HCT116 (cell line): ENCODE data around the gene OR12D2. TPM values are rescaled to one million over a fixed set of nuclear protein-coding genes. Genes with fewer than 3 reads are reported as not detected.
"Not testable (repeated sequence)": the region's sequence is repeated elsewhere in the genome, so short reads cannot be mapped to it uniquely, and the experiment has no call there.

Source experiments
- ATAC-seq: fragments of 200-7000 bp; cut with Tn5 transposase; 2 replicates; pipeline ENCODE4 v1.9.1; 2020; ENCODE audit warnings: mild to moderate bottlenecking, moderate library complexity
- Bru-seq: library from RNA; stranded (reverse); fragments of 400-500 nt; gene quantifications from one replicate; lab custom pipeline; 2021; lab: Mats Ljungman, UMichigan
- BruChase-seq, 2 experiments: library from RNA; stranded (reverse); fragments of 400-500 nt; gene quantifications; one replicate each; lab custom pipeline; 2021; lab: Mats Ljungman, UMichigan
- BruUV-seq: library from RNA; stranded (reverse); fragments of 400-500 nt; replicated peaks from 2 replicates; lab custom pipeline; 2021; lab: Mats Ljungman, UMichigan
- CTCF ChIA-PET: fragments of 300-600 bp; sonication (Branson Sonifier 250); formaldehyde crosslinking; loops from one replicate; lab custom pipeline; 2021; ENCODE audit warnings: antibody characterized with exemption; lab: Charles Lee
- POLR2A ChIA-PET: fragments of 300-600, 350-600 bp; sonication (Branson Sonifier 250); formaldehyde crosslinking; loops from one replicate; lab custom pipeline; 2021; ENCODE audit warnings: antibody characterized with exemption; lab: Charles Lee
- RAD21 ChIA-PET, 2 experiments: fragments of 300-600 bp; sonication (Branson Sonifier 250); formaldehyde crosslinking; loops; one replicate each; lab custom pipeline; 2023; ENCODE audit warnings: low total read pairs in 2 of 2; ENCODE audit not compliant: uncharacterized antibody in 2 of 2, unreplicated experiment in 2 of 2, low non-redundant PET in 1 of 2; lab: Charles Lee
- DNase-seq: peaks from one replicate; pipeline ENCODE4 v3.0.0-alpha.2; 2010; ENCODE audit warnings: low read depth, low spot score
- H2AFZ ChIP-seq: fragments of 200-600 bp; shearing (Covaris generic), sonication (generic); 2 replicates; pipeline ENCODE4 v1.6.1; 2017; ENCODE audit warnings: low read depth, mixed run types, mixed read lengths, antibody characterized with exemption, low read length; ENCODE audit not compliant: poor library complexity, severe bottlenecking
- H3K27ac ChIP-seq: 2 replicates; pipeline ENCODE4 v1.5.1; 2012; ENCODE audit warnings: low read depth, low read length
- H3K27me3 ChIP-seq: fragments of 200-600 bp; sonication (generic); 2 replicates; pipeline ENCODE4 v1.6.1; 2016; ENCODE audit warnings: mixed run types, low read length, mixed read lengths; ENCODE audit not compliant: insufficient read depth
- H3K36me3 ChIP-seq, 2 experiments: fragments of 200-500 bp in 1 of 2; fragments of 200-600 bp in 1 of 2; sonication (Bioruptor generic) in 1 of 2; sonication (generic) in 1 of 2; 2 replicates each; pipeline versions ENCODE4 v1.5.1 to v1.6.1; 2014 to 2016; ENCODE audit warnings: low read length in 2 of 2, inconsistent platforms in 1 of 2, mixed read lengths in 1 of 2, mixed run types in 1 of 2; ENCODE audit not compliant: insufficient read depth in 2 of 2, control insufficient read depth in 1 of 2
- H3K4me1 ChIP-seq, 2 experiments: fragments of 200-600 bp in 1 of 2; sonication (generic) in 1 of 2; 2 replicates each; pipeline versions ENCODE4 v1.5.1 to v1.6.1; 2012 to 2017; ENCODE audit warnings: low read length in 2 of 2, inconsistent platforms in 1 of 2, mild to moderate bottlenecking in 1 of 2, mixed read lengths in 1 of 2, mixed run types in 1 of 2, moderate library complexity in 1 of 2; ENCODE audit not compliant: insufficient read depth in 2 of 2, control insufficient read depth in 1 of 2
- H3K4me2 ChIP-seq: fragments of 200-600 bp; sonication (generic); 2 replicates; pipeline ENCODE4 v1.6.1; 2017; ENCODE audit warnings: mixed run types, low read length, mixed read lengths
- H3K4me3 ChIP-seq, 2 experiments: fragments of 200-600 bp in 1 of 2; sonication (generic) in 1 of 2; replicated peaks in 1 of 2; 2 replicates each; pipeline ENCODE4 v1.5.1; 2011 to 2016; ENCODE audit warnings: low read length in 2 of 2, control low read depth in 1 of 2, low read depth in 1 of 2, mild to moderate bottlenecking in 1 of 2, mixed read lengths in 1 of 2, mixed run types in 1 of 2
- H3K79me2 ChIP-seq: fragments of 200-600 bp; sonication (generic); 2 replicates; pipeline ENCODE4 v1.6.1; 2017; ENCODE audit warnings: mild to moderate bottlenecking, mixed run types, low read length, moderate library complexity, mixed read lengths; ENCODE audit not compliant: insufficient read depth
- H3K9ac ChIP-seq: fragments of 200-600 bp; sonication (generic); 2 replicates; pipeline ENCODE4 v1.6.1; 2016; ENCODE audit warnings: low read length, mixed read lengths
- H3K9me2 ChIP-seq: fragments of 200-600 bp; sonication (generic), shearing (Covaris generic); 2 replicates; pipeline ENCODE4 v1.6.1; 2017; ENCODE audit warnings: mixed run types, mild to moderate bottlenecking, moderate library complexity; ENCODE audit not compliant: insufficient read depth
- H3K9me3 ChIP-seq, 2 experiments: fragments of 200-500 bp in 1 of 2; fragments of 200-600 bp in 1 of 2; sonication (Bioruptor generic) in 1 of 2; sonication (generic) in 1 of 2; 2 replicates each; pipeline ENCODE4 v1.6.1; 2014 to 2017; ENCODE audit warnings: low read length in 2 of 2, mixed read lengths in 2 of 2, inconsistent platforms in 1 of 2, low read depth in 1 of 2, mild to moderate bottlenecking in 1 of 2, mixed run types in 1 of 2, moderate library complexity in 1 of 2; ENCODE audit not compliant: control insufficient read depth in 1 of 2, insufficient read depth in 1 of 2
- H4K20me1 ChIP-seq: fragments of 200-600 bp; sonication (generic), shearing (Covaris generic); 2 replicates; pipeline ENCODE4 v1.6.1; 2017; ENCODE audit warnings: mixed run types, mild to moderate bottlenecking, moderate library complexity; ENCODE audit not compliant: insufficient read depth
- CBX3 ChIP-seq: IDR thresholded peaks from 2 replicates; pipeline ENCODE4 v1.6.1; 2012; ENCODE audit warnings: low read depth
- CEBPB ChIP-seq: IDR thresholded peaks from 2 replicates; pipeline ENCODE4 v1.6.1; 2012; ENCODE audit warnings: low read depth
- EZH2 ChIP-seq: fragments of 200-600 bp; sonication (generic); IDR thresholded peaks from 2 replicates; pipeline ENCODE4 v1.6.1; 2017; ENCODE audit warnings: antibody characterized with exemption, mixed run types
- FOSL1 ChIP-seq: IDR thresholded peaks from 2 replicates; pipeline ENCODE4 v1.6.1; 2012; ENCODE audit warnings: low read depth
- JUND ChIP-seq: IDR thresholded peaks from 2 replicates; pipeline ENCODE4 v1.6.1; 2012
- MAX ChIP-seq: IDR thresholded peaks from 2 replicates; pipeline ENCODE4 v1.6.1; 2012
- RAD21 ChIP-seq: IDR thresholded peaks from 2 replicates; pipeline ENCODE4 v1.6.1; 2012; ENCODE audit warnings: low read depth, mild to moderate bottlenecking
- SP1 ChIP-seq: IDR thresholded peaks from 2 replicates; pipeline ENCODE4 v1.6.1; 2012; ENCODE audit warnings: low read depth
- SRF ChIP-seq: IDR thresholded peaks from 2 replicates; pipeline ENCODE4 v1.6.1; 2012; ENCODE audit warnings: low read depth
- YY1 ChIP-seq: IDR thresholded peaks from 2 replicates; pipeline ENCODE4 v1.6.1; 2011; ENCODE audit warnings: low read length, low read depth, moderate library complexity, mild to moderate bottlenecking; ENCODE audit not compliant: insufficient replicate concordance; ENCODE audit errors: extremely low read depth
- ZBTB33 ChIP-seq: IDR thresholded peaks from 2 replicates; pipeline ENCODE4 v1.6.1; 2011; ENCODE audit warnings: mild to moderate bottlenecking, low read length, moderate library complexity; ENCODE audit not compliant: insufficient replicate concordance; ENCODE audit errors: extremely low read depth
- ZNF274 ChIP-seq: fragments of 200-500 bp; sonication (Bioruptor generic); IDR thresholded peaks from 2 replicates; pipeline ENCODE4 v1.6.1; 2014; ENCODE audit warnings: mild to moderate bottlenecking, low read depth, low read length, inconsistent platforms
- intact Hi-C: fragments of 100-400 bp; cut with micrococcal nuclease; formaldehyde crosslinking; loops from 2 replicates; pipeline ENCODE4 v1.10.0; 2022
- long read RNA-seq: library from polyadenylated mRNA; unstranded; transcript quantifications from one replicate; pipeline ENCODE4 v2.0.0, GENCODE V29; 2021; ENCODE audit not compliant: unreplicated experiment
- polyA plus RNA-seq: library from polyadenylated mRNA; unstranded; fragments of >200 nt; gene quantifications from 2 replicates; pipeline ENCODE4 v1.2.1, GENCODE V29; 2012; ENCODE audit warnings: missing spikeins
- total RNA-seq: library from RNA; stranded (reverse); gene quantifications from one replicate; pipeline ENCODE4 v1.2.1, GENCODE V29; 2021; ENCODE audit not compliant: unreplicated experiment

OR12D2 gene
- total RNA-seq (not detected), Bru-seq, nascent RNA (not detected), BruChase-seq, experiment 1, labeled RNA remaining after a 6-hour chase (not detected), BruChase-seq, experiment 2, labeled RNA remaining after a 2-hour chase (not detected)
- polyA plus RNA-seq: not detected in 2 replicates
- long read RNA-seq: 0 reads

GRCh38 chr6:29395331-29395730, at the start of gene OR12D2:
Gene OR12D2 (plus strand): TSS chr6:29395631. CDS start chr6:29396700, 1,069 bp downstream.
- Histone ChIP-seq H2AFZ (no peak within 1 kb of the TSS), H3K36me3 (no peaks in the 10 kb centered on the region), H3K9me2 (no peaks in the 10 kb centered on the region), H3K9me3 (no peaks in the 10 kb centered on the region), H3K79me2 (no peaks in the 10 kb centered on the region), H3K27me3 (no peaks in the 10 kb centered on the region), H3K4me3 (no peak within 1 kb of the TSS), H3K9ac (no peak within 1 kb of the TSS), H3K27ac (no peak within 1 kb of the TSS), H3K4me2 (no peak within 1 kb of the TSS), H4K20me1 (no peaks in the 10 kb centered on the region), H3K4me1 (no peaks in the 10 kb centered on the region)
- BruUV-seq: no TSS peak
- ATAC-seq: no peak
- RAD21 ChIA-PET: no interaction called here
- POLR2A ChIA-PET: no interaction called here
- CTCF ChIA-PET: no interaction called here
- no peak for DNase-seq
- no peak for TF ChIP-seq YY1
- intact Hi-C loops: no loop called here

GRCh38 chr6:29349348-29349747, 46.1 kb upstream of the OR12D2 start:
- H3K9ac ChIP-seq, POLR2A ChIA-PET, H3K4me2 ChIP-seq, H3K27me3 ChIP-seq, H3K79me2 ChIP-seq, H3K36me3 ChIP-seq, ATAC-seq, H3K4me1 ChIP-seq, CTCF ChIA-PET, H3K4me3 ChIP-seq, H3K9me2 ChIP-seq, BruUV-seq, DNase-seq, intact Hi-C loops, H2AFZ ChIP-seq, RAD21 ChIA-PET, H3K27ac ChIP-seq, H4K20me1 ChIP-seq, H3K9me3 ChIP-seq: not testable (repeated sequence)

GRCh38 chr6:29354980-29355379, 40.5 kb upstream of the OR12D2 start:
- H3K4me2 ChIP-seq: no peak overlapping the region
- no peaks in the 10 kb centered on the region for H3K9me3 ChIP-seq
- no peak overlapping the region for H2AFZ ChIP-seq
- CTCF ChIA-PET: no interaction called here
- ATAC-seq (no peak), DNase-seq (no peak)
- RAD21 ChIA-PET: no interaction called here
- no peaks in the 10 kb centered on the region for H3K36me3 ChIP-seq
- no peaks in the 10 kb centered on the region for H4K20me1 ChIP-seq
- intact Hi-C loops: no loop called here
- H3K27me3 ChIP-seq: no peaks in the 10 kb centered on the region
- BruUV-seq: no TSS peak
- POLR2A ChIA-PET: no interaction called here
- no peaks in the 10 kb centered on the region for H3K4me1 ChIP-seq
- H3K27ac ChIP-seq: no peak overlapping the region
- no peaks in the 10 kb centered on the region for H3K9me2 ChIP-seq
- H3K9ac ChIP-seq: no peak overlapping the region
- H3K79me2 ChIP-seq: no peaks in the 10 kb centered on the region
- no peak overlapping the region for H3K4me3 ChIP-seq
- no peak for TF ChIP-seq JUND
- TF ChIP-seq ZNF274: no peak
- no peak for TF ChIP-seq FOSL1
- no peak for TF ChIP-seq SP1
- no peak for TF ChIP-seq SRF
- TF ChIP-seq MAX: no peak
- no peak for TF ChIP-seq ZBTB33
- no peak for TF ChIP-seq CEBPB
- no peak for TF ChIP-seq CBX3
- no peak for TF ChIP-seq RAD21
- TF ChIP-seq EZH2: no peak
